Stimulated activated CD8-positive, alpha-beta memory T cell treated with anti-CD3 and anti-CD28 coated beads, Interleukin-15, amount 100 ng/mL, for 1 hour (primary cell): Measurements from ENCODE around the gene TRIM66.

Experiments used
- DNase-seq: peaks from one replicate; pipeline ENCODE4 v3.0.0-alpha.2; 2020; ENCODE audit warnings: low read depth

The TRIM66 gene

DNA sequence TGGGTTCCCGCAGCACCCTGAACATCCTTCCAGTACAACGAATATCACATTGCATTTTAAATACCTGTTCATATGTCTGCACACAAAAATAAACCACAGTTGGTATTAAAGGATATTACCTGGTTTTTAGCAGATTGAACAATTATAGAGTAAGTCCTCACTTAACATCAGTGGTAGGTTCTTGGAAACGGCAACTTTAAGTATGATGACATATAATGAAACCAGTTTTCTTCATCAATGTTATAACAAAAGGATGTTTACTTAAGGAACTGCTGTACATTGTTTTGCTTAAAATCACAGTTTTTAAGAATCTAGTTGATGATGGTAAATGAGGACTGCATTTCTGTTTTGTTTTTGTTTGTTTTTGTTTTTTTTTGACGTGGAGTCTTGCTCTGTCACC lies 28.0 kb downstream of the TRIM66 start:
- no peak for DNase-seq

DNA sequence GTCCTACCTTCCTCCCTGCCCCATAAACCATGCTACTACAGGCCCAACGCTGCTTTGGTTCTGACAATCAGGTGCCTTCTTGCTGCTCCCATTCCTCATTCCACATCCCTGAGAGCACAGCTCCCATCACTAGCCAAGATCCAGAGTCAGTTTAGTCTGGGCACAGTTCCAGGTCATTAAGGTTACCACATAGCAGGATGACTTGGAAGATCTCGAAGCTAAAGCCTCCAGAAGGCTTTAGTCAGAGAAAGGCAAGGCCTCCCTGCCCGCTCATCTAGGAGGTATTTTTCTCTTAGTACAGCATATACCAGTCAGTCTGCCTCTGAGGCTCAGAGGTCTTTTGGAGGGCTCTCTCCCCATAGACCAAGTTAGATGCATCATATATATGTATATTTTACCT lies 30.3 kb downstream of the TRIM66 start:
- no peak for DNase-seq

DNA sequence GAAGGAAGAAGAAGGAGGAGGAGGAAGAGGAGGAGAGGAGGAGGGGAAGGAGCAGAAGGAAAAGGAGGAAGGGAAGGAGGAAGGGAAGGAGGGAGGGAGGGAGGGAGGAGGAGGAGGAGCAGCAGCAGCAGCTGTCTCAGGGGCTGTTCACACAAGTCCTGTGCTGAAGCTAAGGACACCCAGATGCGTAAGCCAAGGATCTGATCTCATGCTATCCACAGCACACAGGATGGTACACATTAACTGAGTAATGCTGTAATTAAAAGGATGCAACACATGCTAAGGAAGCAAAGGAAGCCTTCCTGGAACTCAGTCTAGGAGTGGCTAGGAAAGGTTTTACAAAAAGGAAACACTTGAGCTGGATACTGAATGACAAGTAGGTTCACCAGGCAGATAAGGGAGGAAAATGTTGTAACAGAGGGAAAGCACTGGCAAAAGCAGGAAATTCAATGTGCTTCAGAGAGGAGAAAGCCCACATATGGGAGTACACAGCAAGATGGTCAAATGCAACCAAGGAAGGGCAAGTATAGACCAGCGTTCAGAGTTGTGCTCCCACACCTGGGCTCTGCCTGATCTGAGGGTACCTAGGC lies 32.0 kb downstream of the TRIM66 start:
- DNase-seq = no peak

DNA sequence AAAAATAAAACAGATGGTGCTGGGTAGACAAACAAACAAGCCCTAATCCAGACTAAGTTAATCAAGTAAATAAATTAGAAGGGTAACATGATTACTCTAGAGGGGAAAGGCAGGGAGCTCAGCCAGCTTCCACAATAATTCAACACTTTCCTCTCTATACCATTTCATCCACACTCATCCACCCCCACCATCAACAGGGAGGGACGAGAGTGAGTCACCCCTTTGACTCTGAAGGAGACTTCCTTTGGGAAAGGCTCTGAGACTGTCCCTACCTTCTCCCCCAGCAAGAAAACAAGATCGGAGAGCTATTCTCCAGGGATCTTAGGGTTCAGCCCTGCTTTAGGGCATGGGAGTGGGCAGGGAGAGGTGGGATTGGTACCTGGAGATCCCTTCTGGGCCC lies 33.1 kb downstream of the TRIM66 start:
- no peak for DNase-seq

DNA sequence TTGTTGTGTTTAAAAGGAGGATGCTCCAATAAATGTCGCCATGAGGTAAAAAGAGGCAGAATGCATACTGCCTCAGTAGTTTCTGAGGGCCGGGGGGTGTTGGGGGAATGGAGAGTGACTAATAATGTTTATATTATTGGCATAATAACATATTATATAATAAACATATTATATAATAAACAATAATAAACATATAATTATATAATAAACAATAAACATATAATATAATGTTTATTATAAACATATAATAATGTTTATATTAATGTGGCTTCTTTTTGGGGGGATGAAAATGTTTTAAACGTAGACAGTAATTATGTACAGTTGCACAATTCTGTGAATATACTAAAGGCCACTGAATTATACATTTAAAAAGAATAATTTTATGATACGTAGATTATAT lies 35.6 kb downstream of the TRIM66 start:
- DNase-seq = no peak

DNA sequence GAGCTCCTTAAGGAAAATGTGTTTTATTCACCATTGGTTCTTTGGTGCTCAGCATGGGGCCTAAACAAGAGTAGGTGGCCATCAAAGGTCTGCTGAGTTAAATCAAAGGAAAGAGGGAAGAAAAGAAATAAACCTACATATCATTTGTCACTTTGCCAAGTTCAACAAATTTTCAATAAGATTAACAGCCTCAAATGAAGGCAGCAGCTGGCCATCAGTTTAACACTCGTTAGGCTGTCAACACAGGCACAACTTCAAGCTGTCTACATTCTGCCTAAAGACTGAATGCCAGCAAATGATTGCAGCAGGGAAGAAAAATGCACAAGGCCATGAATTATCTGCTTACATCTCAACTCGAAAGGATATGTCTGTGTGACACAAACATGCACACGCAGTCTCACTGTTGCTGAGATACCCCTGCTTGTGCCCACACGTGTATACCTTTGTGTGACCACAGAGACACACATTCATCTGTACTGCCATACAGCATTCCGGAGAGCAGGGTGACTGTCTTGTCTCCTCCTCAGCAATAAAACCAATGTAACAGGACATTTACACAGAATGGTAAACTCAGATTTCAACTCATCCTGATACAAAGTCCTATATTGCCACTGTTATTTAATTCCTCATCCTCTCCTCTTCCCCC lies 40.1 kb downstream of the TRIM66 start:
- no peak for DNase-seq

DNA sequence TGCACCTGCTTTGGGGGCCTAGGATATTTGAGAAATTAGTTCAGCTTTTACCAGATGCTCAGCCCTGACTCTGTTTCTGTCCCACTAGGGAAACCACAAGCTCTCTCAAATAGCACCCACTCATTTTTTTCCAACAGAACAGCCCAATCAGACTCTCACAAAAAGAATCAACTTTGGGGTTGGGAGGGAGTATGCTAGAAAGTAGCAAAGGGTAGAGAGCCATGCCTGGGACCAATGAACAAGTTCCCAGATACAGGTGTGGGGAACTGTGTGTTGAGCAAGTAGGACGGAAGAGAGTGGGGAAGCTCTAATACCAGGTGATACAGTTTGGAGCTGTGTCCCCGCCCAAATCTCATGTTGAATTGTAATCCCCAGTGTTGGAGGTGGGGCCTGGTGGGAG lies 41.1 kb downstream of the TRIM66 start:
- DNase-seq = no peak

DNA sequence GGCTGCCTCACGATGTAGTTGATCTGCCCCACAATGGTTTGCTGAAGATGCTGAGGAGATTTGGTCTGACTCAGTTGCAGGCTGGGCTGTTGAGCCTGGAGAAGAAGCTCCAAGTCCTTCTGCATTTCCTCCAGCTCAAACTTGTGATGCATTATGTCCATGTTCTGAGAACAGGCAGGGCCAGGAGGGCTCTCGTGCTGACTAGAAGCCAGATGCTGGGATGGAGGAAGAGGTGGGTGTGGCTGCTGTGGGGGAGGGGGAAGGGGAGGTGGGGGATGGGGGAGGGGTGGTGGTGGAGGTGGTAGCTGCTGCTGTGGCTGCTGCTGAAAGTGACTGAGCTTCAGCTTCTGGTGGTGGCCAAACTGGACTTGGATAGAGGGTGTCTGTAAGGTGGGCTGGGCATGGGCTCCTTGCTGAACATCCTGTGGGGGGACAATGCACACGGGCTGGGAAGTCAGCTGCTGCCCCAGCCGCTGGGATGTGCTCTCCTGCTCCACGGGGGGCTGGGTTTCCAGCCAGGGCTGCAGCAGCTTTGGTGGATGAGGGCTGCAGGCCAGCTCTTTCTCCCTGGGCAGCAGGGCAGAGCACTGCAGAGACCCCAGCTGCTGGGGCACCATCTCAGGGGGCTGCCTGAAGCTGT lies 42.1 kb downstream of the TRIM66 start:
- no peak for DNase-seq

DNA sequence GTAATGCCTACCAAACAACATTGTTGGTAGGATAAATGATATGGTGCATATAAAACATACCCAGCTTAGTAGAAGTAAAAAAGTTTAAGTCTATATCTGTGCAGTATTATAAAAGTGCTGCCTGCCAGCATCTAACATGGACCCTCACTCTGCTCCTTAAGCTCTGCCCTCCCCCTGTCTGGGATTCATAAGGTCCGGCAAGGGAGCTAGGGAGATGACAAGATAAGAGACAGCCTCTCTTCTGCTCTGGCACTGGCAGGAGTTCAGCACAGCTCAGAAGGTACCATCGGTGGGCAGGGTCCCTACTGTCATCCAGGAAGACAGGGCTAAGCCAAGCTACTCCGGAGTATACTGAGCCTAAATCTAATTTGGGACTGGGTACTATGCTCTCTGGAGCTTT lies 42.8 kb downstream of the TRIM66 start:
- DNase-seq = no peak

DNA sequence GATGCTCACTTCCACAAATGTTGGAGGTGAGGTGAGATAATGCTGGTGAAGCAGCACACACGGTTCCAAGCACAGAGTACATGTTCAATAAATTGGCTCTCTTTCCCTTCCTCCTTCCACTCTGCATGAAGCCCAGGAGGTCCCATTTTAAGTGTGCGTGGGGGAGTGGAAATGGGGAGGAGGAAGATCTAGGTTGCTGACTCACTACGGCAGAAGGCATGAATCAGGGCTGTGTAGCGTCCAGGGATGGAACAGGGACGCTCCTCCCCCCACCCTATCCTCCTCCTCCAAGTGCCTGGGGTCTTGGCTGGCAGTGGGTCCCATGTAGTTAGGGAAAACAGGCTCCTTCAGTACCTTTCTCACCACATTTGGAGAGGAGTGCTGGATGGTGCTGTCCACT lies 44.2 kb downstream of the TRIM66 start:
- no peak for DNase-seq

DNA sequence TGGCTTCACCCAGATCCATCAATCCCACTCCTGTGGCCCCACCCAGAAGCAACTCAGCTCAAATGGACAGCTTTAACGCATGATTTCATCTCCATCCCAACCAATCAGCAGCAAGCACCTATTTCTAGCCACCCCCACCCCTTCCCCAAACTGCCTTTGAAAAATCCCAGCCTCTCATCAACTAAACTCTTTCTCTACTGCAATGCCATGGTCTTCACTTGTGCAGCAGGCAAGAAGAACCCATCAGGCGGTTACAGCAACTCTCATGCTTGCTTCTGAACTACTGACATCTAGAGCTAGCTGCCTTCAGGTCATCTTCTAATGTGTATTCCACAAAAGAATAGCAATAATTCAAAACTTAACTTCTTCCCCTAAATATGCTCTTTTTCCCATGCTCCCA lies 46.3 kb downstream of the TRIM66 start:
- no peak for DNase-seq

DNA sequence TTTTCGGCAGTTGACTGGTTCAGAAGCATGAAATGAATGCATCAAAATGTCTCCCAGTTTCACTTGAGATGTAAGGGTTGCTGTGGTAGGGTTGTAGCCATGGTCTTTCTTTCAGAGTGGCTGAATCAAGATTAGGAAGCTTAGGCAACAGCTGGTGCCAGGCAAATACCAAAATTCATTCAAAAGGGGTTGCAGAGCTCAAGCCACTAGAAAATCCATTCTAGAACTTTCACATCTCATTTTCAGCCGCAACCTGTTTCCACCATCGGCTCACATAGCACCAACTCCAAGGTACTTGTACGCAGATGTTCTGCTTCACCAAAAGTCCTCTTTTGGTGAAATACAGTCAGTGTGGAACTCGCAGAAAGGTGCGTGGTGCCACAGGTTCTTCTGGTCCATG lies 48.0 kb downstream of the TRIM66 start:
- DNase-seq = no peak

DNA sequence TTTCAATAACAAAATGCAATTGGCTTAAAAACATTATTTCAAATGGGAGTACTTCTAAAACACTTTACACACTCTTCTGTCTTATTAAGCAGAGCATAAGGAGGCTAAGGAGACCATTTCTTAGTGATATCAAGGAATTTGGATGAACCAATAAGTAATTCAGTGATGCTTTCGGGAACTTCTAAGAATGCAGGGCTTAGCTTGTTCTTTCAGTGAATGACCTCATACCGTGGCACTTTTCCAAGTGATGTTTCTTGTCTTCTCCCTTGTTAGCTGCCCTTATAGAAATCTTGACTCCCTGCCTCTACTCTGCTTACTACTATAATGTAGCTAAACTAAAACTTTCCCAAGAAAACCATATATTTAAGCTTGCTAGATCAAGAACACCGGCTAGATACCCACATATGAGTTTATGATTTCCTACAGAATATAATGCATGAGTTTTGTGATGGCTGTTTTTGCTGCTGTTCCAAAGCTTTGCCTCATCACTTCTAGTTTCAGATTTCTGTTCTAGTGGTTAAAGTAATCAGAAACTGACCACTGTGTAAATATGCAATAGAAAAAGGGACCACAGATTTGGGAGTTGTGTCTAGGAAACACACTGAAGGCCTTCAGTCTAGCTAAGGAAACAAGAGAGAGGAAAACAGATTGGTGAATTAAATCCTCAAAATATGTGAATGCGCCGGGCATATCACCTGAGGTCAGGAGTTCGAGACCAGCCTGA lies 50.9 kb downstream of the TRIM66 start:
- no peak for DNase-seq

DNA sequence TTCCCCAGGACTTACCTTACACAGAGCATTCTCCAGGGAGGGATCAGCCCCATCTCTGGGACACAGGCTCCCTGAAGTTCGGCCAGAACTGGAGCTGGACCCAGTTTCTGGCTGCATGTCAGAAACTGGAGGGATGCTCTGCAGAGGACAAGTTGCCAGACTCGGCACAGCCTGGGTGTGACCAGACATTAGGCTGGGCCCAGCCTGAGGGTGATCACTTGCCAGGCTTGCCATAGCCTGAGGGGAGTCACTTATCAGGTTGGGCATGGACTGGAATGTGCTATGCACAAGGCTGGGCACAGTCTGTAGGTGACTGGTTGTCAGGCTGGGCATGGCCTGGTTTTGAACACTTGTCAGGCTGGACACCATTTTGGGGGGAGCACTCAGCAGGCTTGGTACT lies 57.8 kb downstream of the TRIM66 start:
- no peak for DNase-seq

DNA sequence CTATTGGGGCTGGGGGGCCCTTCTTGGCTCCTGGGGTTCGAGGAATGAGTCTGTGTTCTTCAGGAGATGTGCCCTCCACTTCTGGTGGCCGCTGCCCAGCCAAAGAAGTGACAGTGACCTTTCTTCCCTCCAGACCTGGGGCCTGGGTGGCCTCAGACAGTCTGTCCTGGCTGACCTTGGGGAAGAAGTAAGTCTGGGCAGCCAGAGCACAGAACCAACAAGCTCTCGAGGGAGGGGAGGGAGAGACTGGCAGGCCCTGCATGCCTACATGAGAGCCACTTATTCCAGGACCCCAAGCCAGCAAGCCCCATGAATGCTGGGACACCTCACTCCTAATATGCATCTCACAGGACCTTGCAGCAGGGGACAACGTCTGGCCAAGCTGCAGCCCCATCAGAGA lies 61.3 kb downstream of the TRIM66 start:
- DNase-seq = no peak

DNA sequence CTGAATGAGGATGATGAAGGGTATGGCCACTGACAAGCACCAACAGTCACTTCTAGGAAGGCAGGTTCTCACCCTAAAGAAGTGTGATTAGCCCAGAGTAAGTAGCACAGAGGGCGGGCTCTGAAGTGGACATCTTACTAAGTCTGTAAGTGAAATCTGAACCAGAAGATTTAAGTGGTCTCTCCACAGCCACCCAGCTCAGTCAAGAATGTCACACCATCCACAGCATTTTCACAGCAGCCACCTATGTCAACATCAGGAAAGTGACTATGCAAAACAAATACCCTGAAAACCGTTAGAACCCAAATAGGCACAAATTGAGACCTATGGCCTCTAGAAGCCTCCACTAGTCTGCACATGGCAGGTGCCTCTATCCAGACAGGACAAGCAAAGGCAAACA lies 65.4 kb downstream of the TRIM66 start:
- no peak for DNase-seq

DNA sequence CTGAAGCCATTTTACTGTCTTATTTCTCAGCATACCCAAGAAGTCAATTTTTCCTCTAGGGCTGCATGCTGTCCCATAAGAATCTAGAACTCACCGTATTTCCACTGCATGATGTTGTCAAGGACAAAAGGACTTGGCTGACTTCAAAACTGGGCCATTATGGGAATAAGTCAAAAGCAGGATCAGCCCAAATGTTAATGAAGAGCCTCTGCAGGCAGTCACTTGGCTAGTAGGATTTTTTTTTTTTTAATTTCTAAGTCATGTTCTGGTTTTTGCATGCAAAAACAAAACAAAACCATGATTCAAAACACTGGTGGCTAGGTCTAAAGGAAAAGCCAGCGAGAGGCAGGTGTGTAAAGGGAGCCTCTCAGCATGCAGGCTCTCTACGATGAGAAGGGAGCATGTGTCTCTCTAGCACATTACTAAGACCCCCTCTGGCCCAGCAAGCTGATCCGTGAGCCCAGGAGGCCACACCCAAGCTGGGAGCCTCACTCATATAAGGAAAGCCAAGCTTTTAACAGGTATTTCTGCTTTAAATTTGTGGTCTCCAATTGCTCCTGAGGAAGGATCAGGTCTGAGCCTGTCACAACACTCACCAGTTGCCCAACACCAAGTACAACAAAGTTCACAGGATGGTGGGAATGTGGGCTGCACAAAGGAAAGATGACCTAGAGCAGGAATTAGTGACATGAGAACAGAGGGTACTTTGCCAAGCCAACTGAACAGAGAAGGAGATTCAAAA lies 67.0 kb downstream of the TRIM66 start:
- DNase-seq = no peak

DNA sequence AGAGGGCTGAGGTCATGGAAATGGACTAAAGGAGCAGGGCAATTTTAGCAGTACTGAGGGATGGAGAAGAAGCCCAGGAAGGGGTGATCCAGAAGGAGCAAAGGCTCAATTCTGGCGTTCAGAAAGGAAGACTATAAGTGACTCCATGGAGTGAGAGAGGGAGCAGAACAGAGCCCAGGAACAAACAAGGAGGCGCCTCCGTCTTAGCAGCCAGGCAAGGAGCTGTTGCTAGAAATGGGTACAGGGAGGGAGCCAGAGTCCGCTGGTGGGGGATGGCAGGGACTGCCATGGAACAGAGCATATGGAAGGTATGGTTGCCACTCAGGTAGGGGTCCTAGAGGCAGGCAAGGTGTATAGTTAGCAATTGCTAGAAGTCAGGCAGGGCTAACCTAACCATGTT lies 68.0 kb downstream of the TRIM66 start:
- DNase-seq = no peak

DNA sequence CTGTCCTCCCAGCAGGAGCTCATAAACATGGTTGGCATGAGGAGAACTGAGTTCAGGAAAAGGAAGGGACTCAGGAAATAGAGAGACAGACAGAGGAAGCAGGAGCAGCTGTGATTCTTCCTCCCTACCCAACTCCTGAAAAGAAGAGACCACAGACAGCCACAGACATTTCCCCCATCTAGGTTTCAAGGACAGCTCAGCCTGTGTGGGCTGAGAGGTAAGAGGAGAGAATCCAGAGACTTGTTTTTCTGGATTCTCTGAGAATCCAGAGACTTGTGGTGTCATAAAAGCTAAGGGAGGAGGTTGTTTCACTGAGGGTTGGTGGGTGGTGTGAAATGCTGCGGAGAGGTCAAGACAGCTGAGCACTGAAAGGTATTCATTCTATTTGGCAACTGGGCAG lies 69.4 kb downstream of the TRIM66 start:
- DNase-seq = no peak

DNA sequence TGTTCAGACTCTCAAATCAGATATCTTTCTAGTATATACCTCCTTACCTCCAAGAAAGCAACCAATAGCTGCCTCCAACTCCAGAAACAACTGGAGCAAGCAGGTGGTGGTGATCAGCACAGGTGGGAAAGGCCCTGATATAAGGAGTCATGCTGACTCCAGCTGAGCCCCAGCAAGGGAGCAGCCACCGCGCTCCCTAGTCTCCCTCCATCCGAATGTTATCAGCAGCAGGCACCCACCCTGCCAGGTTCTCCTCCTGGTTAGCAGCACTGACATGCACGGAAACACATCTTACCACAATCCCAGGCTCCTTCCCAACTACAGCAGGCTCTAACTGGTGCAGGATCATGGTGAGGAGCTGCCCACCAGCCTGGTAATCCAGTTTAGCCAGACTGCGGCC lies 69.9 kb downstream of the TRIM66 start:
- no peak for DNase-seq

DNA sequence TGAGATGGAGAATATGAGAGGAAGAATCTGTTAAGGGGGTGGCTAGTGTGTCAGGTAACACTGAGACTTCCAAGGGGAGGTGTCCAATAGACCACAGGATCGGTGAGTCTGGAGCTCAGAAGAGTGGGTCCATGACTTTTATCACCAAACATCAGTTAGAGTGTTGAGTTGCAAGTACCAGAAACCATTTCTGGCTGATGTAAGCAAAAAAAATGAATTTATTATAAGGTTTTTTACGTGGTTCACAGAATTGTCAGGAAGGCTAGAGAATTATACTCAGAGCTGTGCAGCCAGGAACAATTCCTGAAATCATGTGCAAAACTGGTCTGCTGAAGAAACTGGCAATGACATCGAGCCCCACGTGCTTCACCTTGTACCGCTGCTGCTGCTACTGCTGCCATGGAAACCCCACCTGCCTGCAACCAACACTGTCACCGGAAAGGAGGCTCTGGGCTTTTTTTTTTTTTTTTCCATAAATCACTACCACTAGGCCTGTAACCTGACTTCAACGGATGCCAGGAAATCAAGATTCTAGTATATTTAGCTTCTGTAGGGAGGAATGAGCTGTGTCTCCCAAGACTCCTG lies 71.8 kb downstream of the TRIM66 start:
- no peak for DNase-seq

DNA sequence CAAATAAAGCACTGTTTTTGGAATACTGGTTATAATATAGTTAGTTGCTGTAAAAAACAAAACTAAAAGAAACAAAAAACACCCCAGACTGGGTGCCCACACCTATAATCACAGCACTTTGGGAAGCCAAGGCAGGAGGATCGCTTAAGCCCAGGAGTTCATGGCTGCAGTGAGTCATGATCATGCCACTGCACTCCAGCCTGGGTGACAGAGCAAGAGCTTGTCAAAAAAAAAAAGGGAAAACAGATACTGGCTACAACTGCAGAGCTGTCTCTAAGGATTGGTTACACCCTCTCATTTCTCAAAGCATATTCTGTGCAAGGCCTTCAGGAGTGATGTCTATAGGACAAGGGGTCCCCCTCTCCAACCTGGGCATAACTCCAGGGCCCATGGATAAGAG lies 73.8 kb downstream of the TRIM66 start:
- DNase-seq = no peak
